Small intestine (tissue), 16 donors: ENCODE measurements around the gene ALG5. TPM values are rescaled to one million over a fixed set of nuclear protein-coding genes. Genes with fewer than 3 reads are reported as not detected.
A peak's percentile ranks its signal among the peaks of the same experiment; 100 is the strongest.

Experiments used
- DNase-seq, 2 donors: peaks; one replicate each; pipeline versions ENCODE4 v3.0.0 to v3.0.0-alpha.2; 2013
- FAIRE-seq: peaks from 2 replicates; lab custom pipeline; 2012; peaks lifted over from hg19 to GRCh38; lab: Jason Lieb, UNC
- H3K27ac ChIP-seq, 3 donors: one replicate each; pipeline ENCODE4 v1.5.1; 2013; ENCODE audit warnings: low read length in 2 of 3, mild to moderate bottlenecking in 2 of 3, control low read depth in 1 of 3, inconsistent platforms in 1 of 3, low read depth in 1 of 3, moderate library complexity in 1 of 3
- H3K27me3 ChIP-seq, 3 donors: one replicate each; pipeline ENCODE4 v1.6.1; 2013; ENCODE audit warnings: low read length in 3 of 3, inconsistent platforms in 1 of 3; ENCODE audit not compliant: control insufficient read depth in 3 of 3, insufficient read depth in 3 of 3
- H3K36me3 ChIP-seq, 3 donors: one replicate each; pipeline ENCODE4 v1.6.1; 2013; ENCODE audit warnings: low read length in 3 of 3, inconsistent platforms in 1 of 3, low read depth in 1 of 3, mild to moderate bottlenecking in 1 of 3, moderate library complexity in 1 of 3; ENCODE audit not compliant: control insufficient read depth in 3 of 3, insufficient read depth in 2 of 3
- H3K4me1 ChIP-seq, 3 donors: one replicate each; pipeline ENCODE4 v1.6.1; 2013; ENCODE audit warnings: low read length in 2 of 3, inconsistent platforms in 1 of 3, low read depth in 1 of 3, mild to moderate bottlenecking in 1 of 3, moderate library complexity in 1 of 3; ENCODE audit not compliant: control insufficient read depth in 3 of 3, insufficient read depth in 2 of 3
- H3K4me3 ChIP-seq, 3 donors: one replicate each; pipeline ENCODE4 v1.5.1; 2013; ENCODE audit warnings: low read length in 3 of 3, control low read depth in 1 of 3, inconsistent platforms in 1 of 3, low read depth in 1 of 3, mild to moderate bottlenecking in 1 of 3, moderate library complexity in 1 of 3
- H3K9me3 ChIP-seq, 2 donors: one replicate each; pipeline ENCODE4 v1.6.1; 2013; ENCODE audit warnings: low read depth in 1 of 2, low read length in 1 of 2; ENCODE audit not compliant: control insufficient read depth in 2 of 2, insufficient read depth in 1 of 2
- WGBS, 3 donors: extraction: QIAGEN DNeasy Blood & Tissue Kit; methylation state at CpG; one replicate each; pipeline ENCODE4 v1.1.7; 2013; 5-methylcytosine and 5-hydroxymethylcytosine counted together
- long read RNA-seq, 10 donors: transcript quantifications; one replicate each; lab custom pipeline, GENCODE V29; 2026
- polyA plus RNA-seq, 4 donors: library from polyadenylated mRNA; stranded (reverse) in 3 of 4; unstranded in 1 of 4; fragments of 200-250 nt in 3 of 4; fragments of 120-200 nt in 1 of 4; gene quantifications; one replicate each; pipeline versions ENCODE4 v1.2.1 to v1.2.3, GENCODE V29; 2013
- donor health status: healthy with polysubstance abuse.
- donor health status: control.
- donor health status: control.
- donor health status: Bipolar disorder and iron deficiency.
- donor health status: healthy.

The ALG5 gene, protein sequence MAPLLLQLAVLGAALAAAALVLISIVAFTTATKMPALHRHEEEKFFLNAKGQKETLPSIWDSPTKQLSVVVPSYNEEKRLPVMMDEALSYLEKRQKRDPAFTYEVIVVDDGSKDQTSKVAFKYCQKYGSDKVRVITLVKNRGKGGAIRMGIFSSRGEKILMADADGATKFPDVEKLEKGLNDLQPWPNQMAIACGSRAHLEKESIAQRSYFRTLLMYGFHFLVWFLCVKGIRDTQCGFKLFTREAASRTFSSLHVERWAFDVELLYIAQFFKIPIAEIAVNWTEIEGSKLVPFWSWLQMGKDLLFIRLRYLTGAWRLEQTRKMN
- polyA plus RNA-seq = 10 to 100 TPM; 20.4 to 74.0 (median 40.6) TPM
- long read RNA-seq, donor 1 = 0 reads
- long read RNA-seq, donor 2, transcript ALG5-201 (10 exons, 1,154 nt) = major isoform, 15 of 15 reads
- long read RNA-seq, donor 2, partial matches to known transcripts = 0 of 15 reads
- long read RNA-seq, donor 2, other reads (novel, unspliced or antisense) = 0 of 15 reads
- long read RNA-seq, donor 3, transcript ALG5-201 (10 exons, 1,154 nt) = major isoform, 14 of 81 reads
- long read RNA-seq, donor 3, partial matches to known transcripts = 62 of 81 reads
- long read RNA-seq, donor 3, other reads (novel, unspliced or antisense) = 0 of 81 reads
- long read RNA-seq, donor 4, partial matches to known transcripts = 0 of 1 reads
- long read RNA-seq, donor 4, other reads (novel, unspliced or antisense) = 0 of 1 reads
- long read RNA-seq, donor 5, transcript ALG5-201 (10 exons, 1,154 nt) = major isoform, 5 of 6 reads
- long read RNA-seq, donor 5, partial matches to known transcripts = 0 of 6 reads
- long read RNA-seq, donor 5, other reads (novel, unspliced or antisense) = 0 of 6 reads
- long read RNA-seq, donor 6, transcript ALG5-201 (10 exons, 1,154 nt) = major isoform, 23 of 47 reads
- long read RNA-seq, donor 6, partial matches to known transcripts = 14 of 47 reads
- long read RNA-seq, donor 6, other reads (novel, unspliced or antisense) = 9 of 47 reads
- long read RNA-seq, donor 7 = 0 reads
- long read RNA-seq, donor 8, partial matches to known transcripts = 0 of 2 reads
- long read RNA-seq, donor 8, other reads (novel, unspliced or antisense) = 0 of 2 reads
- long read RNA-seq, donor 9, partial matches to known transcripts = 0 of 3 reads
- long read RNA-seq, donor 9, other reads (novel, unspliced or antisense) = 0 of 3 reads
- long read RNA-seq, donor 10, transcript ALG5-201 (10 exons, 1,154 nt) = major isoform, 28 of 100 reads
- long read RNA-seq, donor 10, partial matches to known transcripts = 47 of 100 reads
- long read RNA-seq, donor 10, other reads (novel, unspliced or antisense) = 25 of 100 reads

DNA sequence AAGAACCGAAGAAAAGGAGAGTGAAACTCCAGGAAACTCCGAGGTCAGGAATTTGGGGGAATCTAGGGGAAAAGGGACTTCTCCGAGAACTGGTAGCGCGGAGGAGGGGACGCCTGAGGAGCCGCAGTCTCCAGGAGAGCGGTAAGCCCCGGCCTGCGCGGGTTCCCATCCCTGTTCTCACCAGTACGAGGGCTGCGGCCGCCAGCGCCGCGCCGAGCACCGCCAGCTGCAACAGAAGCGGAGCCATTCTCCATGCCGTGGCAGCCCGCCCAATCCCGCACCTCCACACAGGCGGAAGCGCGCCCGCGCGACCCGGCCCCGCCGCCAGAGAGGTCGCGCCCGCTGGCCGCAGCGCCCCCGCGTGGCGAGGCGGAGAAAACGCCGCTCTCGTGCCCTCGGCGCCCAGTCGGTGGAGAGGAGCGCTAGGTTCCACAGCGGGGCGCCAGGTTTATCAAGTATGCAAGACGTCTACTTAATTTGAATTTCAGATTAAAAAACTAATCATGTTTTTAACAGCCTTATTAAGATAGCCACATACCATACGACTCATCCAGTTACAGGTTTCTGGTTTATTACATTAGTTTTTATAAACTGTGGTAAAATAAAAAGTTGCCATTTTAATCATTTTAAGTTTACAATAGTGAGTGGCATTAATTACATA is at the start of gene ALG5:
Gene ALG5 (minus strand): TSS at position 287 of the 661 bp plus-strand sequence. CDS start 40 bp downstream, at position 247.
- DNase-seq (peak; percentile 87 to 96), FAIRE-seq (no peak)
- H3K4me3 ChIP-seq = peak within 1 kb of the TSS; percentile 91 to 99 (median 96)
- no peaks in the 10 kb centered on the region for H3K9me3 ChIP-seq
- peak within 1 kb of the TSS; percentile 95 to 99 (median 95) for H3K27ac ChIP-seq
- H3K27me3 ChIP-seq = no peaks in the 10 kb centered on the region
- peaks cover 3 to 5% (median 5%) of the 10 kb centered on the region in 3 donors for H3K36me3 ChIP-seq
- WGBS, 3 donors = 0 to 1% (median 0%) methylated on average over 47 to 52 of the region's 52 CpGs
- peaks cover 0 to 3% (median 3%) of the 10 kb centered on the region in 3 donors for H3K4me1 ChIP-seq

DNA sequence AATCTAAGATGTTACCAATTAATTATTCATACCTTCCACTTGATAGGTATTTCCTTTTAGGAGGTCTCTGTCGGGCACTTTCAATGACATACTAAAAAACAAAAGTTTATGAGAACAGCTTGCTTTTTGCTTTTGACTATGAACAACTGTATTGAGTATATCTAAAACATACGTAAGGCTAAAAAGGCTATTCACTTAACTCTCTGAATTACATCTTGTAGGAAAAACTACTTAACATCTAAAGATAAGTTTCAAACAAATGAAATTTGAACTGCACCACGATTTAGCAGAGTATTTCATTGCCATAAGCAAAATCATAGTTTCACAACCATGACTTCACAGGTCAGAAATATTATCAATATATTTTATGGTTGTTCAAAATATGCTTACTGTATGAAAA is 48.7 kb upstream of the ALG5 start:
- peaks cover 0 to 9% (median 3%) of the 10 kb centered on the region in 3 donors for H3K36me3 ChIP-seq
- H3K27me3 ChIP-seq = no peaks in the 10 kb centered on the region
- H3K9me3 ChIP-seq = no peaks in the 10 kb centered on the region
- no peak for FAIRE-seq
- H3K4me3 ChIP-seq = no peak overlapping the region
- 75 to 88% (median 78%) methylated on average over 3 of the region's 3 CpGs for WGBS, 3 donors
- H3K27ac ChIP-seq = no peak overlapping the region
- peaks cover 0 to 2% (median 0%) of the 10 kb centered on the region in 3 donors for H3K4me1 ChIP-seq
- no peak for DNase-seq

DNA sequence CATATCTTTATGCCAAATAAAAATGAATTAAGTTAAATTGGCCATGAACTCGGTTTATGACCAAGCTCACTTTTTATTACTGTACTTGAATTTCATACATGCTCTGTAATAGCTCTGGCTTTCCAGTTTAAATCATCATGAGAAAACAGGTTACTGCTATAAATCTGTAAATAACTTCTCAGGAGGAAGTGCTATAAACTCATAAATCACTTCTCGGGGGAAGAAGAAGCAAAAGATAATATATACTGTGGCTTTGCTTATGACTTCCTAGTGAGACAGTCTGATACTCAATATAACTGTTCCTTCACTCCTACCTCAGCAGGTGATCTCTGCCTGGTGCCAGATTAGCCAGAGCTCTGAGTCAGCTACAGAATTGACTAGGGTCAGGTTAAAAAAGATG is 47.9 kb upstream of the ALG5 start:
- FAIRE-seq (no peak), DNase-seq (peak; percentile 26 to 33)
- H3K36me3 ChIP-seq = peaks cover 3 to 11% (median 4%) of the 10 kb centered on the region in 3 donors

DNA sequence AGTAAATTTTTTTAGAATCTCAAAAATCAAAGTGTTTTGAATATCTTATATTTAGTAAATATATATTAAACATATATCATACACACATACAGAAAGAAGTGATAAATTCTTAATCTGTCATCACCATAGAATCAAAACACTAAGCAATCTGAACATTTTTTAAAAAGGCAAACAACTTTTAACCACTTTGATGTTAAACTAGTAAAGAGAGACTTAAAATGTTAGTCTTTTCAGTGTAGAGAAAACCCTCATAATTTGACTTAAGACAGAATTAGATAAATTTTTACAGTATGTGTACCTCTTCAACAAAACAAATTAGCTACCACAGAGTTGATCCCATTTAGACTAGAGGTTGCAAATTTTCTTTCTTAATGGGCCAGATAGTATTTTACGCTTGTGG is 46.9 kb upstream of the ALG5 start:
- DNase-seq = no peak
- H3K36me3 ChIP-seq = peaks cover 4 to 16% (median 6%) of the 10 kb centered on the region in 3 donors
- no peaks in the 10 kb centered on the region for H3K9me3 ChIP-seq
- no peak overlapping the region for H3K27ac ChIP-seq
- WGBS, 3 donors = 97 to 100% (median 98%) methylated on average over 1 of the region's 1 CpG
- no peak overlapping the region for H3K4me3 ChIP-seq
- no peaks in the 10 kb centered on the region for H3K27me3 ChIP-seq
- FAIRE-seq = peak; percentile 10
- peaks cover 0 to 2% (median 0%) of the 10 kb centered on the region in 3 donors for H3K4me1 ChIP-seq

More for the DNA sequence above, 47.9 kb upstream of the ALG5 start:
- 20 to 67% (median 28%) methylated on average over 2 of the region's 2 CpGs for WGBS, 3 donors
- H3K27me3 ChIP-seq = no peaks in the 10 kb centered on the region
- peaks cover 0 to 2% (median 0%) of the 10 kb centered on the region in 3 donors for H3K4me1 ChIP-seq
- H3K27ac ChIP-seq = no peak overlapping the region
- H3K9me3 ChIP-seq = no peaks in the 10 kb centered on the region
- no peak overlapping the region for H3K4me3 ChIP-seq

DNA sequence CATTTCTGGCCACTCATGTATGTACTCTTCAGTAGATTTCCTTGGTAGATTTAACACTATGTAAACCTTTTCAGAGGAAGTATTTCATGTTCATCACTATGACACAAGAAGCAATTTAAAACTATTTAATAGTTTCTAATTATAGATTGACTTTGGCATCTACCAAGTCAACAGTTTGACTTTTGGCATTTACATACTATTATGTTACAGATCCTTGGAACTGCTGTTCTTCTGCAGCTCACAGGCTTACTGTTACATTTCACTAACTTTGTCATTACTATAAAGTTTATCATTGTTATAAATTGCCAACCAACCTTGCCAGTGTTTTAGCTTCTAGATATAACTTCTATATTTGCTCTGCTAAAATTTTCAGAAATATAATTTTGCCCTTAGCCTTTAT is 41.6 kb upstream of the ALG5 start:
- Histone ChIP-seq H3K27me3 (no peaks in the 10 kb centered on the region), H3K4me1 (no peaks in the 10 kb centered on the region), H3K4me3 (no peak overlapping the region), H3K36me3 (peaks cover 5 to 26% (median 14%) of the 10 kb centered on the region in 3 donors), H3K9me3 (no peaks in the 10 kb centered on the region), H3K27ac (no peak overlapping the region)
- no peak for DNase-seq
- no peak for FAIRE-seq

DNA sequence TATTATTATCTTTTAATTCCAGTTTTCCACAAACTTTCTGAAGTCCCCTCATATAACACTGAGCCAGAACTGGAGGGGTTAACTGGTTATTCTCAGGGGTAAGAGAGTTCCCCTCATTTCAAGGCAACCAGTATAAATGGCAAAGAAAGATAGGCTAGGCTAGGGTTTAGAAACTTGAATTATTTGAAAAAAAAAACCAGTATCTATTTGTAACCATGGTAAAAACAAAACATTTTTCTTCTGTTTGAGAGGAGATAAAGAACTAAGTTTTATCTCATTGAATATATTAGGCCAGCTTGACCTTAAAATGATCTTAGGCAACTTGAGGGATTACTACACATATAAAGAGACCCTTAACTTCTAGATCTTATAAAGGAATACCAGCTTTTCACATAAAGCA is 40.8 kb upstream of the ALG5 start:
- H3K9me3 ChIP-seq = no peaks in the 10 kb centered on the region
- no peak overlapping the region for H3K27ac ChIP-seq
- no peaks in the 10 kb centered on the region for H3K4me1 ChIP-seq
- H3K4me3 ChIP-seq = no peak overlapping the region
- FAIRE-seq = no peak
- no peak for DNase-seq
- H3K27me3 ChIP-seq = no peaks in the 10 kb centered on the region
- H3K36me3 ChIP-seq = peaks cover 8 to 28% (median 19%) of the 10 kb centered on the region in 3 donors

DNA sequence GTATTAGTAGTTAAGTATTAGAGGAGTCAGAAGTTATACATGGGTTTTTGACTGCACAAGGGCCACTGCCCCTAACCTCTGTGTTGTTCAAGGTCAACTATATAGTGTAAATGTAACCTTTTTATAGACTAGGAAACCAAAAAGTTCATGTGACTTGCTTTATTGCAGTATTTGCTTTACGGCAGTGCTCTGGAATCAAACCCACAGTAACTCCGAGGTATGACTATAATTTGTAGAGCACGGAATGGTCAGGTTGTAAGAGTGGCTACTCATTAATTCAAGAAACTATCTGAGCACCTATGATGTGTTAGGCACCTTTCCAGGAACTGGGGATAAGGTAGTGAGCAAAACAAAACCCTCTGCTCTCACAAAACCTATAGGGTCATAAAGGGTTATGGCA is 38.1 kb upstream of the ALG5 start:
- Histone ChIP-seq H3K4me3 (no peak overlapping the region), H3K36me3 (peaks cover 8 to 34% (median 21%) of the 10 kb centered on the region in 3 donors), H3K4me1 (no peaks in the 10 kb centered on the region), H3K9me3 (no peaks in the 10 kb centered on the region), H3K27me3 (no peaks in the 10 kb centered on the region), H3K27ac (no peak overlapping the region)
- FAIRE-seq = no peak
- DNase-seq = peak in 1 of 2 donors; percentile 24
- WGBS, 3 donors = 97 to 98% (median 97%) methylated on average over 3 of the region's 3 CpGs
